ENCODE data around the gene SEC14L3. TPM values are rescaled to one million over a fixed set of nuclear protein-coding genes. Genes with fewer than 3 reads are reported as not detected.
"Not testable (repeated sequence)": the region's sequence is repeated elsewhere in the genome, so short reads cannot be mapped to it uniquely, and the experiment has no call there.

SEC14L3 gene
- total RNA-seq, 1 donor from 2014 or later = 1.8 TPM

DNA sequence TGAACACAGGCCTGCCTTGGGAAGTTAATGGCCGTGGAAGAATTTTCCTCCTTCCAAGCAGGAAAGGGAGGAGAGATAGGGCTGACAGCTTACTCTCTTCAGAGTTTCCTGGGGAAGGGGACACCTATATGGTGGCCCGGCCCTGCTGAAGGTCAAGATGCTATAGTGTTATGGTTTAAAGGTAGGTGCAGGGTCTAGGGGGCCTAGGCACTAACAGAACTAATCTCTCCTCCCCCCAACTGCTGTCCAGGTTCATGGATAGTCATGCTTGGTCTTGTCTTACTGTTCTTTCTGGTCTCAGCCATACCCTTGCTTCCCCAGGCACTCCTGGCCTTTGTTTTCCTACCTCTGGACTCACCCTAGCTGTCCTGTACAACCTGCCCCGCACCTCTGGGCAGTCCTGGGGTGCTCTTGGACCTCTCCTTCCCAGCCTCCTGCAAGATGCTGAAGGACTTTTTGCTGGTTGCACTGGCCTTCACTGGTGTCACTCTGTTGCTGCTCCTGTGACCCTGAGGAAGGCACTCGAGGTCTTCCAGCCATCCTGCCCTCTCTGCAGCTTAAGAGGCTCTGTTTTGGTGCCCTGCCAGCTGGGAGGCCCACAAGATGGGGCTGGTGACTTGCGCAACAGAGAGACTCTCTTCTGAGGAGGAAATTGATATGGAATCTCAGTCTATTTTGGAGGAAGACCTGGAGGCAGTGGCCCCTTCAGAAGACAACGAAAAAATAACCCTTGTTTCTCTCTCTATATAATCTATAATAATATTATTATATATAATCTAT is 17.9 kb downstream of the SEC14L3 start:
- Histone ChIP-seq H3K27me3 (ENCODE audit: low read depth) (peaks cover 3% of the 10 kb centered on the region), H3K4me3 (no peak overlapping the region), H3K27ac (no peak overlapping the region), H3K9me3 (no peaks in the 10 kb centered on the region), H3K36me3 (no peaks in the 10 kb centered on the region), H3K4me1 (no peaks in the 10 kb centered on the region)
- intact Hi-C loops (cut with DNase I) = no loop called here
- TF ChIP-seq, protein P1, sequence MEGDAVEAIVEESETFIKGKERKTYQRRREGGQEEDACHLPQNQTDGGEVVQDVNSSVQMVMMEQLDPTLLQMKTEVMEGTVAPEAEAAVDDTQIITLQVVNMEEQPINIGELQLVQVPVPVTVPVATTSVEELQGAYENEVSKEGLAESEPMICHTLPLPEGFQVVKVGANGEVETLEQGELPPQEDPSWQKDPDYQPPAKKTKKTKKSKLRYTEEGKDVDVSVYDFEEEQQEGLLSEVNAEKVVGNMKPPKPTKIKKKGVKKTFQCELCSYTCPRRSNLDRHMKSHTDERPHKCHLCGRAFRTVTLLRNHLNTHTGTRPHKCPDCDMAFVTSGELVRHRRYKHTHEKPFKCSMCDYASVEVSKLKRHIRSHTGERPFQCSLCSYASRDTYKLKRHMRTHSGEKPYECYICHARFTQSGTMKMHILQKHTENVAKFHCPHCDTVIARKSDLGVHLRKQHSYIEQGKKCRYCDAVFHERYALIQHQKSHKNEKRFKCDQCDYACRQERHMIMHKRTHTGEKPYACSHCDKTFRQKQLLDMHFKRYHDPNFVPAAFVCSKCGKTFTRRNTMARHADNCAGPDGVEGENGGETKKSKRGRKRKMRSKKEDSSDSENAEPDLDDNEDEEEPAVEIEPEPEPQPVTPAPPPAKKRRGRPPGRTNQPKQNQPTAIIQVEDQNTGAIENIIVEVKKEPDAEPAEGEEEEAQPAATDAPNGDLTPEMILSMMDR (IDR thresholded peaks at IDR 0.05) = no peak
- ATAC-seq = peak; percentile 67 to 68
- peak; percentile 75 for DNase-seq

DNA sequence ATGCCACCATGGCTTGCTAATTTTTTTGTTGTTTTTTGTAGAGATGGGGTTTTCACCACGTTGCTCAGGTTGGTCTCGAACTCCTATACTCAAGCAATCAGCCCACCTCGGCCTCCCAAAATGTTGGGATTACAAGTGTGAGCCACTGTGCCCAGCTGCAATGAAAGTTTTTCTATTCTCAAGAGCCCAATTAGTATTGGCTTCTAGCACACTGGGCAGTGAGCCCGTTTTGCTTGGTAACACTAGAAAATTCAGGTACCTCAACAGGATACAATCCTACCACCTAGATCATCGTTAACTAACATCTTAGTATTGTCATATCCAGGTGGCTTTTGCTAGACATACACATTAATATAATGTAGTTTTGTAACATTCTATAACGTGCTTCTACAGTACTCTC is 19.0 kb downstream of the SEC14L3 start:
- no peak overlapping the region for H3K27ac ChIP-seq
- DNase-seq = no peak
- no peak for ATAC-seq
- TF ChIP-seq, protein P1 (IDR thresholded peaks at IDR 0.05) = no peak
- peaks cover 3% of the 10 kb centered on the region for H3K27me3 ChIP-seq (ENCODE audit: low read depth)
- no peaks in the 10 kb centered on the region for H3K9me3 ChIP-seq
- no peak overlapping the region for H3K4me3 ChIP-seq
- H3K4me1 ChIP-seq = no peaks in the 10 kb centered on the region
- intact Hi-C loops (cut with DNase I) = no loop called here
- H3K36me3 ChIP-seq = no peaks in the 10 kb centered on the region

DNA sequence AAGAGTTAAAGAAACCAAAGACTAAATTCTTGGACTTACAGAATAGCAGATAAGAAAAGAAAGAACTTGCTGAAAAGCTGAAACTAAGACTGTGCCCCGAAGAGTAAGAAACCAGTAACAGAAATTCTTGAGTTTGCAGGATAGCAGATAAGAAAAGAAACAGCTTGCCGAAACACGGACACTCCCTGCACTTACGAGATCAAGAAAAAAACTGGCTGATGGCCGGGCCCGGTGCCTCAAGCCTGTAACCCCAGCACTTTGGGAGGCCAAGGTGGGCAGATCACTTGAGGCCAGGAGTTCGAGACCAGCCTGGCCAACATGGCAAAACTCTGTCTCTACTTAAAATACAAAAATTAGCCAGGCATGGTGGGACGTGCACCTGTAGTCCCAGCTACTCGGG is 20.3 kb downstream of the SEC14L3 start:
- H3K27me3 ChIP-seq (ENCODE audit: low read depth); H3K27ac ChIP-seq; H3K36me3 ChIP-seq; ATAC-seq; H3K4me1 ChIP-seq; DNase-seq; H3K4me3 ChIP-seq; intact Hi-C loops (cut with DNase I); H3K9me3 ChIP-seq: not testable (repeated sequence)

DNA sequence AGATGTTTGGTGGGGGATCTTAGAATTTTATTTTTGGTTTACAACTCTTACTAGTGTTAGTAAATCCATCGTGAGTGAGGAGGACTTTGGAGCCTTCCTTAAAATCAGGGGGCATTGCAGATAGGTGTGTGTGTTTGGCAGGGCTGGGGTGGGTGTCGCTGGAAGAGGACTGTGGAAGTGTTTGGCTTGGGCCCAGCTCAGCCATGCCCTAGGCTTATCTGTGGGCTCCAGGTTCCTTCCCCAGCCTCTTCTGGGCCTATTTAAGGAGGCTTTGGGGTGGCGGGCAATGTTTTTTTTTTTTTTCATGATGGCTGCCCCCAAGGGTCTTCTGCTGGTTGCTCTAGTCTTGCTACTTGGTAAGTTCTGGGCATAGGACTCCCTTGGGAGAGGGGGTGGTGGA is 24.2 kb downstream of the SEC14L3 start:
- H3K27ac ChIP-seq = no peak overlapping the region
- H3K27me3 ChIP-seq (ENCODE audit: low read depth) = peaks cover 3% of the 10 kb centered on the region
- DNase-seq (no peak), ATAC-seq (no peak)
- no peaks in the 10 kb centered on the region for H3K36me3 ChIP-seq
- H3K4me3 ChIP-seq = no peak overlapping the region
- TF ChIP-seq, protein P1 (IDR thresholded peaks at IDR 0.05) = no peak
- no peaks in the 10 kb centered on the region for H3K9me3 ChIP-seq
- no peaks in the 10 kb centered on the region for H3K4me1 ChIP-seq
- intact Hi-C loops (cut with DNase I) = no loop called here

DNA sequence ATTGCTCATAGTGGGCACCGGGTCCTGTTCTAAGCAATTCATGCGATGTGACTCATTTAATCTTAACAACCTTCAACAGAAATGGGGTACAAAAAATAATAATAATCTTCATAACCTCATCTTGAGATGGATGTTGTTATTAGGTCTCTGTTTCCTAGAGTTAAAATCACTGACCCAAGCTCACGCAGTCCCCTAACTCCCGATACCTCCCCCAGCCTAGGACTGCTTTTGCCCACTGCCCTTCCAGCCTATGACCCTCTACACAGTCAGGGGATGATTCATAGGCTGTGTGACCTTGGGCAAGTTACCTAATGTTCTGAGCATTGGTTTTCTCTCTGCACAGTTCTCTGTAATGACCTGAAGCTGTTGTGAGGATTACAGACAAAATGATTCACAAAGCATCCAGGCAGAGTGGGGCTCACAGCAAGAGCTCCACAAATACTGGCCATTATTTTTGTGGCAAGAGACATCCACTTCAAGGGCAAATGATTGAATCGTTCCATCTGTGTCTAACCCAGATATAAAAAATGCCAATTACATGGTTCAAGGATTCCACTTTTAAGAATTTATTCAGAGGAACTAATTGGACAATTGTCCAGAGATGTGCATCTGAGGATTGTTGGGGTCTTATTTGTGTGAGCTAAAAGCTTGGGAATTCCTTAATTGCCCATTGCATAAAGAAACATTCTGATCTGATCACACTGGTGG is 26.2 kb downstream of the SEC14L3 start:
- H3K27me3 ChIP-seq (ENCODE audit: low read depth) = peaks cover 3% of the 10 kb centered on the region

More for the DNA sequence above, 26.2 kb downstream of the SEC14L3 start:
- intact Hi-C loops (cut with DNase I) = no loop called here
- no peaks in the 10 kb centered on the region for H3K4me1 ChIP-seq
- ATAC-seq = no peak
- DNase-seq = no peak
- H3K4me3 ChIP-seq = no peak overlapping the region
- H3K27ac ChIP-seq = no peak overlapping the region
- TF ChIP-seq, protein P1 (IDR thresholded peaks at IDR 0.05) = no peak
- H3K36me3 ChIP-seq = no peaks in the 10 kb centered on the region
- no peaks in the 10 kb centered on the region for H3K9me3 ChIP-seq
